ENCODE data around the gene CORIN. TPM values are rescaled to one million over a fixed set of nuclear protein-coding genes. Genes with fewer than 3 reads are reported as not detected.
"Not testable (repeated sequence)": the region's sequence is repeated elsewhere in the genome, so short reads cannot be mapped to it uniquely, and the experiment has no call there.

The CORIN gene
- total RNA-seq, 1 experiment from 2014 or later, result 3.5 TPM

DNA sequence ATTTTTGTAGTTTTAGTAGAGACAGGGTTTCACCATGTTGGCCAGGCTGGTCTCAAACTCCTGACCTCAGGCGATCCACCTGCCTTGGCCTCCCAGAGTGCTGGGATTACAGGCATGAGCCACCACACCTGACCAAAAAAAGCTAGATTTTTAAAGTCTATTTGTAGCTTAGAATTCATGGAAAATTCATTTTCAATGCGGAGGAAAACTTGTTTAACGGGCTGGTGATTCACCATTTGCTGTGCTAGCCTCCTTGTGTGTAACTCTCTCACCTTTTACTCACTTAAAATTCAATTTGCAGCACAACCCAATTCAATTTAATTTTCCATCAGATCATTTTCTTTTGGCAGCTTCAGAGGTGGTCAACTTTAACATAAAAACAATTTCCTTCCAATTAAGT is 281.9 kb downstream of the CORIN start:
- H3K27ac ChIP-seq (ENCODE audit: low read depth, low read length); H3K4me3 ChIP-seq (replicated peaks in 1 of 2; ENCODE audit: low read depth in 1 of 2, low read length in 2 of 2); POLR2A ChIA-PET; H3K9ac ChIP-seq (ENCODE audit: low read length); H4K20me1 ChIP-seq (ENCODE audit: insufficient read depth); intact Hi-C loops (cut with micrococcal nuclease); H3K4me2 ChIP-seq (ENCODE audit: low read length); H2AFZ ChIP-seq (ENCODE audit: low read depth, low read length, poor library complexity, severe bottlenecking); DNase-seq (ENCODE audit: low read depth, low spot score); H3K4me1 ChIP-seq (ENCODE audit: control insufficient read depth in 1 of 2, insufficient read depth in 2 of 2, low read length in 2 of 2); H3K9me2 ChIP-seq (ENCODE audit: insufficient read depth); H3K27me3 ChIP-seq (ENCODE audit: insufficient read depth, low read length); H3K9me3 ChIP-seq (ENCODE audit: control insufficient read depth in 1 of 2, insufficient read depth in 1 of 2, low read depth in 1 of 2, low read length in 2 of 2); ATAC-seq; RAD21 ChIA-PET (ENCODE audit: low non-redundant PET in 1 of 2, low total read pairs in 2 of 2, uncharacterized antibody in 2 of 2, unreplicated experiment in 2 of 2); BruUV-seq (replicated peaks); H3K79me2 ChIP-seq (ENCODE audit: insufficient read depth, low read length); H3K36me3 ChIP-seq (ENCODE audit: control insufficient read depth in 1 of 2, insufficient read depth in 2 of 2, low read length in 2 of 2): not testable (repeated sequence)
- TF ChIP-seq SP1 (IDR thresholded peaks at IDR 0.05; ENCODE audit: low read depth), result 0 out of 2 replicates have a peak, but pooled peaks have one; percentile 16
- CTCF ChIA-PET, result interaction anchor here (1.6 kb wide), 1 partner anchor 9 kb away, joined by 6 read pairs; no protein-coding TSS in a partner anchor

GRCh38 chr4:47553329-47554125 is 284.3 kb downstream of the CORIN start:
- BruUV-seq (replicated peaks), result no TSS peak
- Histone ChIP-seq H3K4me3 (replicated peaks in 1 of 2; ENCODE audit: low read depth in 1 of 2, low read length in 2 of 2) (no peak overlapping the region), H3K9me2 (ENCODE audit: insufficient read depth) (no peaks in the 10 kb centered on the region), H3K4me1 (ENCODE audit: control insufficient read depth in 1 of 2, insufficient read depth in 2 of 2, low read length in 2 of 2) (peaks cover 0 to 8% of the 10 kb centered on the region in 2 experiments; a peak in 1 of 4 replicates), H2AFZ (ENCODE audit: low read depth, low read length, poor library complexity, severe bottlenecking) (no peak overlapping the region), H3K27ac (ENCODE audit: low read depth, low read length) (no peak overlapping the region), H4K20me1 (ENCODE audit: insufficient read depth) (no peaks in the 10 kb centered on the region), H3K36me3 (ENCODE audit: control insufficient read depth in 1 of 2, insufficient read depth in 2 of 2, low read length in 2 of 2) (no peaks in the 10 kb centered on the region), H3K9ac (ENCODE audit: low read length) (no peak overlapping the region), H3K4me2 (ENCODE audit: low read length) (no peak overlapping the region), H3K27me3 (ENCODE audit: insufficient read depth, low read length) (no peaks in the 10 kb centered on the region), H3K9me3 (ENCODE audit: control insufficient read depth in 1 of 2, insufficient read depth in 1 of 2, low read depth in 1 of 2, low read length in 2 of 2) (no peaks in the 10 kb centered on the region), H3K79me2 (ENCODE audit: insufficient read depth, low read length) (no peaks in the 10 kb centered on the region)
- ATAC-seq (no peak), DNase-seq (ENCODE audit: low read depth, low spot score) (no peak)
- ChIA-PET POLR2A (no interaction called here), CTCF (no interaction called here), RAD21 (ENCODE audit: low non-redundant PET in 1 of 2, low total read pairs in 2 of 2, uncharacterized antibody in 2 of 2, unreplicated experiment in 2 of 2) (no interaction called here)
- intact Hi-C loops (cut with micrococcal nuclease), result no loop called here
- no peak for TF ChIP-seq SRF (IDR thresholded peaks at IDR 0.05; ENCODE audit: low read depth)
- no peak for TF ChIP-seq ELF1 (IDR thresholded peaks at IDR 0.05; ENCODE audit: borderline replicate concordance, low read depth)
- TF ChIP-seq ZNF274 (IDR thresholded peaks at IDR 0.05; ENCODE audit: low read depth, low read length), result no peak
- no peak for TF ChIP-seq EZH2phosphoT487 (IDR thresholded peaks at IDR 0.05; ENCODE audit: borderline replicate concordance)
- TF ChIP-seq SIN3A (IDR thresholded peaks at IDR 0.05; ENCODE audit: low read depth), result no peak
- TF ChIP-seq TCF7L2 (IDR thresholded peaks at IDR 0.05; ENCODE audit: borderline replicate concordance, extremely low read depth, insufficient read depth, insufficient read length), result no peak
- TF ChIP-seq, protein P1, sequence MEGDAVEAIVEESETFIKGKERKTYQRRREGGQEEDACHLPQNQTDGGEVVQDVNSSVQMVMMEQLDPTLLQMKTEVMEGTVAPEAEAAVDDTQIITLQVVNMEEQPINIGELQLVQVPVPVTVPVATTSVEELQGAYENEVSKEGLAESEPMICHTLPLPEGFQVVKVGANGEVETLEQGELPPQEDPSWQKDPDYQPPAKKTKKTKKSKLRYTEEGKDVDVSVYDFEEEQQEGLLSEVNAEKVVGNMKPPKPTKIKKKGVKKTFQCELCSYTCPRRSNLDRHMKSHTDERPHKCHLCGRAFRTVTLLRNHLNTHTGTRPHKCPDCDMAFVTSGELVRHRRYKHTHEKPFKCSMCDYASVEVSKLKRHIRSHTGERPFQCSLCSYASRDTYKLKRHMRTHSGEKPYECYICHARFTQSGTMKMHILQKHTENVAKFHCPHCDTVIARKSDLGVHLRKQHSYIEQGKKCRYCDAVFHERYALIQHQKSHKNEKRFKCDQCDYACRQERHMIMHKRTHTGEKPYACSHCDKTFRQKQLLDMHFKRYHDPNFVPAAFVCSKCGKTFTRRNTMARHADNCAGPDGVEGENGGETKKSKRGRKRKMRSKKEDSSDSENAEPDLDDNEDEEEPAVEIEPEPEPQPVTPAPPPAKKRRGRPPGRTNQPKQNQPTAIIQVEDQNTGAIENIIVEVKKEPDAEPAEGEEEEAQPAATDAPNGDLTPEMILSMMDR (IDR thresholded peaks at IDR 0.05 in 2 of 3, conservative IDR thresholded peaks at IDR 0.05 in 1 of 3; ENCODE audit: borderline replicate concordance in 1 of 3, insufficient read depth in 1 of 3, low read depth in 2 of 3, low read length in 2 of 3), result no peak
- TF ChIP-seq EZH2 (IDR thresholded peaks at IDR 0.05), result no peak
- no peak for TF ChIP-seq RAD21 (IDR thresholded peaks at IDR 0.05; ENCODE audit: low read depth)
- TF ChIP-seq EGR1 (IDR thresholded peaks at IDR 0.05; ENCODE audit: low read depth), result no peak
- no peak for TF ChIP-seq MAX (IDR thresholded peaks at IDR 0.05)
- no peak for TF ChIP-seq POLR2A (IDR thresholded peaks at IDR 0.05; ENCODE audit: borderline replicate concordance, extremely low read depth, insufficient read depth, insufficient read length)
- TF ChIP-seq JUND (IDR thresholded peaks at IDR 0.05), result no peak
- no peak for TF ChIP-seq ZFX (IDR thresholded peaks at IDR 0.05)

Measured in HCT116 (cell line).